H1 (cell line): ENCODE measurements around the gene RNF168.
"Not testable (repeated sequence)": the region's sequence is repeated elsewhere in the genome, so short reads cannot be mapped to it uniquely, and the experiment has no call there.

Source experiments
- CTCF ChIP-seq, 3 experiments: IDR thresholded peaks; 1 replicate in 2 of 3; 2 replicates in 1 of 3; pipeline versions ENCODE4 v1.5.1 to v1.6.1; 2011; ENCODE audit warnings: low read length in 3 of 3, mild to moderate bottlenecking in 3 of 3, inconsistent platforms in 2 of 3, low read depth in 1 of 3, moderate library complexity in 1 of 3; ENCODE audit not compliant: insufficient read depth in 1 of 3; ENCODE audit errors: control extremely low read depth in 1 of 3
- EZH2 ChIP-seq: fragments of 200-600 bp; sonication (generic); IDR thresholded peaks from 2 replicates; pipeline ENCODE4 v1.7.1; 2012; ENCODE audit warnings: low read depth, mild to moderate bottlenecking, moderate library complexity, low read length, inconsistent platforms; ENCODE audit not compliant: severe bottlenecking
- FOSL1 ChIP-seq: IDR thresholded peaks from 2 replicates; pipeline ENCODE4 v1.6.1; 2011; ENCODE audit warnings: mild to moderate bottlenecking, low read depth, low read length, moderate library complexity; ENCODE audit not compliant: insufficient read depth
- POLR2A ChIP-seq, 2 experiments: IDR thresholded peaks; 1 replicate in 1 of 2; 2 replicates in 1 of 2; pipeline ENCODE4 v1.6.1; 2011; ENCODE audit warnings: low read depth in 2 of 2, low read length in 2 of 2, mild to moderate bottlenecking in 2 of 2; ENCODE audit errors: control extremely low read depth in 1 of 2
- POLR2AphosphoS5 ChIP-seq: IDR thresholded peaks from 2 replicates; pipeline ENCODE4 v1.6.1; 2011; ENCODE audit warnings: low read depth, low read length
- SRF ChIP-seq: IDR thresholded peaks from 2 replicates; pipeline ENCODE4 v1.6.1; 2011; ENCODE audit warnings: mild to moderate bottlenecking, low read depth, low read length, moderate library complexity

GRCh38 chr3:196549312-196549711 is 45.7 kb upstream of the RNF168 start:
- not testable (repeated sequence) for TF ChIP-seq POLR2A (IDR thresholded peaks at IDR 0.05; ENCODE audit: control extremely low read depth in 1 of 2, low read depth in 2 of 2, low read length in 2 of 2); EZH2; CTCF (IDR thresholded peaks at IDR 0.05; ENCODE audit: control extremely low read depth in 1 of 3, insufficient read depth in 1 of 3, low read depth in 1 of 3, low read length in 3 of 3); FOSL1; POLR2AphosphoS5; SRF
